Bronchial epithelial cell (primary cell): ENCODE data around the gene CNTNAP2. TPM values are rescaled to one million over a fixed set of nuclear protein-coding genes. Genes with fewer than 3 reads are reported as not detected.
A peak's percentile ranks its signal among the peaks of the same experiment; 100 is the strongest.

Source experiments
- DNase-seq: peaks from one replicate; pipeline ENCODE4 v3.0.0-alpha.2; 2010; ENCODE audit warnings: low read depth
- FAIRE-seq: peaks from 2 replicates; lab custom pipeline; 2011; peaks lifted over from hg19 to GRCh38; lab: Jason Lieb, UNC
- H3K27me3 ChIP-seq: 2 replicates; pipeline ENCODE4 v1.5.1; 2011; ENCODE audit warnings: low read length; ENCODE audit not compliant: control insufficient read depth, insufficient read depth
- H3K36me3 ChIP-seq: 2 replicates; pipeline ENCODE4 v1.5.1; 2011; ENCODE audit warnings: low read length; ENCODE audit not compliant: control insufficient read depth, insufficient read depth
- H3K4me3 ChIP-seq: 2 replicates; pipeline ENCODE4 v1.5.1; 2011; ENCODE audit warnings: mild to moderate bottlenecking, low read depth, low read length, control low read depth
- CTCF ChIP-seq: IDR thresholded peaks from 2 replicates; pipeline ENCODE4 v1.5.1; 2011; ENCODE audit warnings: mild to moderate bottlenecking, moderate library complexity, low read length, control low read depth, inconsistent platforms; ENCODE audit not compliant: insufficient read depth, severe bottlenecking
- total RNA-seq: library from RNA; depleted of rRNA; stranded (reverse); fragments of >200 nt; gene quantifications from 2 replicates; pipeline ENCODE4 v1.2.1, GENCODE V29; 2014

Gene CNTNAP2
- total RNA-seq, 1 donor from 2014 or later, result 0.26 TPM

GRCh38 chr7:147564786-147565476 lies 1448.3 kb downstream of the CNTNAP2 start:
- Histone ChIP-seq H3K27me3 (no peaks in the 10 kb centered on the region), H3K36me3 (no peaks in the 10 kb centered on the region), H3K4me3 (no peak overlapping the region)
- no peak for DNase-seq
- TF ChIP-seq CTCF, result no peak
- FAIRE-seq, result no peak

GRCh38 chr7:147567043-147567442 lies 1450.4 kb downstream of the CNTNAP2 start:
- Histone ChIP-seq H3K27me3 (no peaks in the 10 kb centered on the region), H3K4me3 (no peak overlapping the region), H3K36me3 (no peaks in the 10 kb centered on the region)
- DNase-seq (no peak), FAIRE-seq (no peak)
- no peak for TF ChIP-seq CTCF

- Histone ChIP-seq H3K36me3 (no peaks in the 10 kb centered on the region), H3K27me3 (no peaks in the 10 kb centered on the region), H3K4me3 (no peak overlapping the region)
- DNase-seq, result peak; percentile 66
- no peak for TF ChIP-seq CTCF
- FAIRE-seq, result no peak
Measured at GRCh38 chr7:147569116-147569913, 1452.7 kb downstream of the CNTNAP2 start.

GRCh38 chr7:147570390-147570789 lies 1453.8 kb downstream of the CNTNAP2 start:
- H3K27me3 ChIP-seq, result no peaks in the 10 kb centered on the region
- no peak for TF ChIP-seq CTCF
- H3K36me3 ChIP-seq, result no peaks in the 10 kb centered on the region
- peak; percentile 85 for DNase-seq
- no peak overlapping the region for H3K4me3 ChIP-seq
- no peak for FAIRE-seq

GRCh38 chr7:147571436-147572185 lies 1455.0 kb downstream of the CNTNAP2 start:
- DNase-seq (no peak), FAIRE-seq (no peak)
- TF ChIP-seq CTCF, result no peak
- no peaks in the 10 kb centered on the region for H3K36me3 ChIP-seq
- H3K27me3 ChIP-seq, result no peaks in the 10 kb centered on the region
- H3K4me3 ChIP-seq, result no peak overlapping the region
